NOMO-1 (cell line): ENCODE results near the gene TPD52L1.

ENCODE experiments used
- DNase-seq, 2 experiments: peaks; one replicate each; lab custom pipeline; 2025; ENCODE audit not compliant: unreplicated experiment in 2 of 2; lab: John Stamatoyannopoulos, UW

Gene TPD52L1

DNA sequence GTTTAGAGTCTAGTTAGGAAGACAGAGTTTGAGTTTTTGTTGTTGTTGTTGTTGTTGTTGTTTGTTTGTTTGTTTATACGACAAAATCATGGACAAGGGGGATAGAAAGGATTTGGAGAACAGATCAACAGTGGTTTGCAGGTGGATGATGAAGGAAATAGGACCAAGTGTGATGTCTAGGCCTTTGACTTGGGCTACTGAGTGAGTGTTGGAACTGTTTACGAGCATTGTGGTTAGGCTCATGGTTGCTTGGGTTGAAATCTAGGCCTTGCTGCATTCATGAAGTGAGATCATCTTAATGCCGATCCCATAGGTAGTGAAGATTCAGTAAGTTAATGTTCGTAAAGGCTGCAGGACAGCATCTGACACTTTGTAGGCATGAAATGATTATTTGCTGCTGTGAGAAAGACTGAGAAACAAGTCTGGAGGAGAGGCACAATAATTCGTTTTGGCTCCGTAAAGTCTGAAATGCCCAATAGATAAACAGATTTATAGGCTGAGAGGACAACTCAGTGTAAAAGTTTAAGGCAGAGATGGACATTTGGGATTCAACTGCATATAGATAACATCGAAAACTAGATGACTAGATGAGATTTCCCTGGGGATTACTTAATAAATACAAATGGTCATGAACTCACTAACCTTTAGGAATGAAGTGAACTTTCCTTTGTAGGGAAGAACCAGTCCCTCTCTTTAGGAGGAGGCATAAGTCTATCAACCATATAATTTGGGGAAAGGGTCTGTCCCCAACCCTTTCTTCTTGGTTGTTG is 78.2 kb downstream of the TPD52L1 start:
- DNase-seq, result no peak

DNA sequence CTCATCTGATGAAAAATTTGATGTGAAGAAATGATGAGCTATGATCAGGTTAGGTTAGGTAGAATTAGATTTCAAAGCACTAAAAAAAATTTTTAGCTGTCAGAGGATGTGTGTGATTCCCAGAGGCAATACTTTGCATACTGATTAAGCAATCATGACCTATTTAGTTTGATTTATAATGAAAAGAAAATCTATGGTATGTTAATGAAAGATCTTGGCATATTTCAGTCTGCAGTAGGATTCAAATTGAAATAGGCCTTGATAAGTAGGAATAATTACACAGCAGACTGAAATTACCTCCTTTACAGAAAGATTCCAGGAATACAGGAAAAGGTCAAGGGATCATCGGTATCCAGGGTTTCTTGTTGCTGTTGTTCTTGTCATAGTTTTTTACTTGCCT is 78.9 kb downstream of the TPD52L1 start:
- no peak for DNase-seq

- DNase-seq, result no peak
These were observed 79.6 kb downstream of the TPD52L1 start for GRCh38 chr6:125233202-125233601.

GRCh38 chr6:125236536-125237327 is 83.2 kb downstream of the TPD52L1 start:
- DNase-seq, result peak in 1 of 2 experiments; percentile 3

GRCh38 chr6:125237764-125238163 is 84.2 kb downstream of the TPD52L1 start:
- no peak for DNase-seq

GRCh38 chr6:125245109-125245508 is 91.5 kb downstream of the TPD52L1 start:
- DNase-seq, result no peak

- no peak for DNase-seq
These were observed 92.1 kb downstream of the TPD52L1 start for GRCh38 chr6:125245523-125246264.

DNA sequence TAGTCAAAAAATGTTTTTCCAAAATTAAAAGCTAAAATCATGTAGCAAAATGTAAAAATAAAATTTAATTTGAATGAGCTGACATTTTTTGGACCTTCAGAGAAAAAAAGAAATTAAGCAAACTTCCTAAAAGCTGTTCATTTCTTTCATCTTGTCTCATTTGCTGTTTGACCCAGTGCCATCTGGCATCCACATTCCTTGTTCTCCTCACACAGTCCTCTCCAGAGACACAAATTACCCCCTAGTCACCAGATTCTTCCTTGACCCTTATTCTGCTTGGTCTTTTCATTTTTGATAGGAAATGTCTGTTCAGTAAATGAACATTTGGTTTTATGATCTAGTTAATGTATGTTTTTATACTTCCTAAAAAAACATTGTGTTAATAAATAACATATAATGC is 93.0 kb downstream of the TPD52L1 start:
- no peak for DNase-seq

- no peak for DNase-seq
These were observed 94.6 kb downstream of the TPD52L1 start for GRCh38 chr6:125248136-125248535.

- DNase-seq, result no peak
These were observed 96.9 kb downstream of the TPD52L1 start for GRCh38 chr6:125250511-125250910.

DNA sequence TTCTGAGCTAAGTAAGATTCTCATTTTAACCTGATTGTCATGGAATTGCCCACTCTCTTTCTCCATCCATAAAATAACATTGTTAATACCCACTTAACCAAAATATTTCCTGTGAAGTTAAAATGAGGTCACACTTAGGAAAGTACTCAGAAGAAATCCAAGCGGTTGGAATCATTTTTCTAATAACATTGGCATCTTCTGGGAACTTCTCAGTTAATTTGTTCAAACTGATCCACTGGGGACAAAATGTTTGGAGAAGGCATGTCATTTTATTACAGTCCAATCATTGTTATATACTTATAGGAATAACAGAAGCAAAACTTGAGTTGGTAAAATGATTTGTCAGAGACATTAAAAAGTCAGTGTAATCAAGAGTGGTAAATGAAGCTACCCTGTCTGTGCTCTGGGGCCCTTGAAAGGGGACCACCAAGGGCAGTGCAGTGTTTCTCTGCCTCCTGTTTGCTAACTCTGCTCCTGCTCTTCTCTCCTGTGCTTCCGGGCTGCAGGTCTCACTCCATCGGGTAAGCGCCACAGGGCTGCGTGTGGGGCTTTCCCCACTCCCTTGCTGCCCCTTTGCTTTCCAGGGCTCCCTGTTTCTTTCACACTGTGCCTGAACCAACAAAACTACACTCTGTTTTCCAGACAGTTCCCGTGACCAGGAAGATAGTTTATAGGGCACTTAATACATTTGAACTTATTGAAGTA is 98.1 kb downstream of the TPD52L1 start:
- DNase-seq, result no peak

DNA sequence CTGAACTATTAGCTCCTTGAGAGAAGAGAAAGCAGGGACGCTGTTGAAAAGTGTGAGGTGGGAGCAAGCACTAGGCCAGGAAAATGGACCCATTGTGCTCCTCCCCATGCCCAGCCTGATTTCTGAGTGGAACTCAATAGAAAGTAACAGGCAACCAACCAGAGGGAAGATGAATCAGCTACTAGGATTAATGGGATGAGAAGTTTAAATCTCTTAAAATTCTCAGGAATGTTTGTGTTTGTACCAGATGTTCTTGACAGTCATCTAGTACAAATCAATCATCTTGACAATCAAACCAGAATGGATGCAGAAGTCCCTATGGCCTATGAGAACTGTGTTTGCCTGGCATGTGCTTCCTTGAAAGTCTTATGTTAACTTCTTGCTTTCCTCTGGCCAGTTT is 99.3 kb downstream of the TPD52L1 start:
- DNase-seq, result no peak

- DNase-seq, result no peak
These were observed 100.3 kb downstream of the TPD52L1 start for GRCh38 chr6:125253881-125254280.

DNA sequence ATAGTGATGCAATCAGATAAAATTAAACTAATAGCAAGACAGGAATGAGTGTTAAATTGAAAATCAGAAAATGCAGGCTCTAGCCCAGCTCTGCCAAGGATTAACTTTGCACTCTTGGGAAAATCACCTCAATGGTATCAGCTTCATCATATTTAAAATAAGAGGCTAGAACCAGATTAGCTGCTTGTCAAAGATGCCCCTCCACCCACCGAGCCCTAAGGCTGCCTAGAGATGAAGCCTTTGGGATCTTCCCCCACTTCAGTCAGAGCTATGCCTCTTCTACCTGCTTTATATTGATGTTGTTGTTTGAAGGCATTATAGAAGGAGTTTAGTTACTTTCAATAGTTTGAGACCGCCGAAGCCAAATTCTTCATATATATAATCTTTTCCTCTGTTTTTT is 100.7 kb downstream of the TPD52L1 start:
- no peak for DNase-seq

DNA sequence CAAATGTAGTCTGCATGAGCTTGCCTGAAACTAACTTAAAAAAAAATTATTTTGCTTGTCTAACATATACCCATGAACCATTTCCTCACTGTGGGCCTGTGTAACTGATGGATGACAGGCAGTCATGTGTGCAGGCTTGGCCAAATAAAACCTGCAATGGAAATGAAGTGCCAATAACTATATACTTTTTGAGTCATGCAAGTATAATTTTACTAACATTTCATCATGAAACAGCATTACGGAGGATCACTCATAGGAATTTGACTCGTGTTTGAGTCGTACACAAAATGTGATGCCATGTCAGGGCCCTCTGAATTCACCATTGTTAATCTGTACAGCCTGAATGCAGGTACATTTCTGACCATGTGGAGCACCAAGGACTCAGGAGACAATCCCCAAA is 101.6 kb downstream of the TPD52L1 start:
- DNase-seq, result no peak

DNA sequence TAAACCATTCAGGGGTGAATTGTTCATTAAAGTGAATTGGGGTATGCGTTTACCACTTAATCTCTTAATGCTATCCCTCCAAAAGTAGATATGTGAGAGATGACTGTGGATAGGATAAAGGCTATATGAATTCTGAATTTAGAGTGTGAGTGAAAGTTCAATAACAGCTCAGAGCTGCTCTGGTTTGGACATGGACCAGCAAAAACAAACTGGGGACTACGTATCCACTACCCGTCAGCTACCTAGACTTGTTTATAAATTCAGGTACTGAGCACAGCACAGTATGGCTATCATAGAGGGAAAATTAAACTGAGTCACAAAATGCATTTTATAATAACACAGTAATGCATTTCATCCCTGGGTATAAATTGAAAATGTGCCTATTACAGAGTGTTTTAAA is 103.8 kb downstream of the TPD52L1 start:
- no peak for DNase-seq

DNA sequence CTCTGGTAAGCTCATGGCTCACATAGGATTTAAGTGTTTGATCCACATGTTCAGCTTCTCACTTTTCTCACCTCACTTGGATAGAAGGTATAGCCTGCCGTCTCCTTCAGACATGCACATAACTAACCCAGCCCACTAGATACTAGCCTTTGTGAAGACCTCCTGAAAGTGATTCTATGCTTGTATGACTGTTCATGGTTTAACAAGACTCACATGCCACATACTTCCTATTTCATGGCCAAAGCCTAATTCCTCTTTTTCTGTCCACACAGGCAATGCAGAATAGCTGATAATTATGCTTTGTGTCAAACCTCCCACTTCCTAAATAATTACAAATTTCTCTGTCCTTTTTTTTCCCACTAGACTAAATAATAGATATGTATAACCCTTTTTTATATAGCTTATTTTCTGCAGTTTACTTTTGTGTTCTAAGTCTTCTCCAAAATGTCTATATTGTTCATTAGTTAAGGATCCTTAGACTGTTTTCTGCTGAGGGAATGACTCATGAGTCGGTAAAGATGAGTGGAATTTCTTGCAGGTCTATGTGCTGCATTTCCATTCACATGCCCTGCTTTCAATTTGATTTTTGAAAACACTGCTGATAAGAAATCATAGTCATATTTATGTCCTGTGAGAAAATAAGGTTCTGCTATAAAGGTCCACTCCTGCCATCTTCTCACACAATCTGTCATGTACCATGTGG is 105.2 kb downstream of the TPD52L1 start:
- peak; percentile 61 to 90 for DNase-seq

GRCh38 chr6:125259354-125259736 is 105.8 kb downstream of the TPD52L1 start:
- DNase-seq, result no peak

- DNase-seq, result no peak
These were observed 108.7 kb downstream of the TPD52L1 start for GRCh38 chr6:125262016-125263013.
